ENCODE results near the gene PDCD4. TPM values are rescaled to one million over a fixed set of nuclear protein-coding genes. Genes with fewer than 3 reads are reported as not detected.

Gene PDCD4
- total and polyA plus RNA-seq, 2 of the 8 experiments (the other 6 are each of a cell fraction or from before 2014, with no cell fraction given): 3.3 to 26.8 TPM

- H3K4me3 ChIP-seq (ENCODE audit: extremely low read depth in 1 of 4, insufficient read depth in 2 of 4, low read depth in 3 of 4, low read length in 4 of 4): no peak overlapping the region
- H2AK5ac ChIP-seq (ENCODE audit: low read depth, low read length): no peak overlapping the region
- H2BK20ac ChIP-seq (ENCODE audit: low read length): no peak overlapping the region
- no peaks in the 10 kb centered on the region for H3K27me3 ChIP-seq (replicated peaks in 1 of 4; ENCODE audit: control insufficient read depth in 3 of 4, extremely low read depth in 1 of 4, insufficient read depth in 3 of 4, low read length in 3 of 4)
- no peaks in the 10 kb centered on the region for H3K79me1 ChIP-seq (ENCODE audit: low read depth, low read length)
- H2BK15ac ChIP-seq (ENCODE audit: low read length): no peak overlapping the region
- H3K23ac ChIP-seq (ENCODE audit: insufficient read length): no peak overlapping the region
- no peak overlapping the region for H3K9ac ChIP-seq (replicated peaks in 1 of 4; ENCODE audit: extremely low read depth in 1 of 4, low read depth in 3 of 4, low read length in 3 of 4)
- H4K91ac ChIP-seq (replicated peaks; ENCODE audit: insufficient read length, low read length): no peak overlapping the region
- no peak overlapping the region for H3K14ac ChIP-seq (ENCODE audit: insufficient read length)
- H2BK5ac ChIP-seq (ENCODE audit: low read depth, low read length): no peak overlapping the region
- no peaks in the 10 kb centered on the region for H3K9me3 ChIP-seq (ENCODE audit: insufficient read depth in 2 of 2, low read depth in 1 of 2, low read length in 1 of 2)
- no peak overlapping the region for H3K27ac ChIP-seq (ENCODE audit: low read depth, low read length)
- no peak overlapping the region for H3K56ac ChIP-seq (replicated peaks; ENCODE audit: insufficient read length, low read depth, low read length)
- no peak for TF ChIP-seq SP4 (IDR thresholded peaks at IDR 0.05; ENCODE audit: low read length)
- TF ChIP-seq KDM1A (IDR thresholded peaks at IDR 0.05; ENCODE audit: borderline replicate concordance, low read length): 0 out of 2 replicates have a peak, but pooled peaks have one; percentile 39
- no peak for TF ChIP-seq EZH2 (IDR thresholded peaks at IDR 0.05; ENCODE audit: low read depth, low read length, severe bottlenecking)
- 41% methylated on average over 2 of the region's 2 CpGs; no CpG with 5 or more reads in 1 of the 2 experiments for WGBS, 2 experiments (ENCODE audit: extremely low coverage in 1 of 2, insufficient coverage in 1 of 2, insufficient read length in 1 of 2, insufficient replicate concordance in 2 of 2, low coverage in 1 of 2, low lambda C conversion rate in 2 of 2, missing lambda C conversion rate in 1 of 2)
- FAIRE-seq: no peak
- no peak overlapping the region for H3K18ac ChIP-seq (ENCODE audit: extremely low read depth, low read length)
- H4K5ac ChIP-seq (ENCODE audit: insufficient read length, low read depth, low read length): no peak overlapping the region
- H4K8ac ChIP-seq (ENCODE audit: extremely low read depth, insufficient read depth, low read length): no peak overlapping the region
- POLR2A ChIA-PET (ENCODE audit: partially characterized antibody): no interaction called here
- H3K4me1 ChIP-seq (replicated peaks in 1 of 4; ENCODE audit: control insufficient read depth in 3 of 4, insufficient read depth in 4 of 4, low read length in 3 of 4): peaks cover 0 to 4% (median under 1%) of the 10 kb centered on the region in 4 experiments; a peak in 3 of 7 replicates
- H4K20me1 ChIP-seq (replicated peaks in 1 of 2; ENCODE audit: control insufficient read depth in 1 of 2, insufficient read depth in 2 of 2, low read length in 2 of 2): no peaks in the 10 kb centered on the region
- H3K36me3 ChIP-seq (ENCODE audit: control insufficient read depth in 2 of 4, insufficient read depth in 4 of 4, low read length in 3 of 4): no peaks in the 10 kb centered on the region
- H2BK12ac ChIP-seq (ENCODE audit: low read depth, low read length): no peak overlapping the region
- H2BK120ac ChIP-seq (replicated peaks; ENCODE audit: low read depth, low read length): no peak overlapping the region
- DNase-seq (ENCODE audit: low read depth in 1 of 2, low spot score in 2 of 2): no peak
- no peaks in the 10 kb centered on the region for H3K23me2 ChIP-seq (ENCODE audit: low read depth, low read length)
- CTCF ChIA-PET (ENCODE audit: partially characterized antibody): interaction anchor here (0.7 to 1.5 kb wide), 5 partner anchors 8 to 546 kb away, joined by 3 to 11 read pairs (median 4); no protein-coding TSS in a partner anchor
- H3K4me2 ChIP-seq (ENCODE audit: insufficient read depth in 1 of 2, low read depth in 2 of 2, low read length in 2 of 2): no peak overlapping the region
- H3K4ac ChIP-seq (replicated peaks; ENCODE audit: insufficient read length, low read depth, low read length): no peak overlapping the region
- H2AFZ ChIP-seq (ENCODE audit: low read length): no peak overlapping the region
- H3K79me2 ChIP-seq (ENCODE audit: control insufficient read depth in 1 of 2, insufficient read depth in 2 of 2, low read length in 2 of 2): no peaks in the 10 kb centered on the region
Measured at GRCh38 chr10:110828525-110828924, 43.2 kb upstream of the PDCD4 start.
